NK-92 treated with Interleukin-12 subunit alpha and Interleukin-12 subunit beta, amount 100 ng/mL, for 24 hours (cell line): ENCODE results near the gene DPEP3.

Experiments
- DNase-seq: peaks from one replicate; lab custom pipeline; 2025; lab: John Stamatoyannopoulos, UW

The DPEP3 gene

DNA sequence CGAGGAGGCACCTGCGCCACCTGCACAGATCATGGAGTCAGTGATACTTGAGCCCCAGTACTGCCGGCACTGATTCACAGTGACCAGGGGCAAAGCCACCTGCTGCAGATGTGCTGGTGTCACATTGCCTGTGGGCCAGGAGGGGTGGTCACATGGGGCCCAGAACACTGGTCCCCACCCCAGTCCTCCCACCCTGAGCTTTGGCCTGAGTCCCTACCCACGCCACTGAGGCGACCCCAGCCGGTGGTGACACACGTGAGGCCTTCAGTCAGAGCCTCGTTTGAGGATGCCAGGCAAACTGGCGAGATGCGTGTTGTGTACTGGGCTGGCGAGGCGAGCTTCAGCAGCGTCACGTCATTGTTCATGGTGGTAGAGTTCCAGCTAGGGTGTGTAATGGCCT, 50.1 kb downstream of the DPEP3 start:
- no peak for DNase-seq

DNA sequence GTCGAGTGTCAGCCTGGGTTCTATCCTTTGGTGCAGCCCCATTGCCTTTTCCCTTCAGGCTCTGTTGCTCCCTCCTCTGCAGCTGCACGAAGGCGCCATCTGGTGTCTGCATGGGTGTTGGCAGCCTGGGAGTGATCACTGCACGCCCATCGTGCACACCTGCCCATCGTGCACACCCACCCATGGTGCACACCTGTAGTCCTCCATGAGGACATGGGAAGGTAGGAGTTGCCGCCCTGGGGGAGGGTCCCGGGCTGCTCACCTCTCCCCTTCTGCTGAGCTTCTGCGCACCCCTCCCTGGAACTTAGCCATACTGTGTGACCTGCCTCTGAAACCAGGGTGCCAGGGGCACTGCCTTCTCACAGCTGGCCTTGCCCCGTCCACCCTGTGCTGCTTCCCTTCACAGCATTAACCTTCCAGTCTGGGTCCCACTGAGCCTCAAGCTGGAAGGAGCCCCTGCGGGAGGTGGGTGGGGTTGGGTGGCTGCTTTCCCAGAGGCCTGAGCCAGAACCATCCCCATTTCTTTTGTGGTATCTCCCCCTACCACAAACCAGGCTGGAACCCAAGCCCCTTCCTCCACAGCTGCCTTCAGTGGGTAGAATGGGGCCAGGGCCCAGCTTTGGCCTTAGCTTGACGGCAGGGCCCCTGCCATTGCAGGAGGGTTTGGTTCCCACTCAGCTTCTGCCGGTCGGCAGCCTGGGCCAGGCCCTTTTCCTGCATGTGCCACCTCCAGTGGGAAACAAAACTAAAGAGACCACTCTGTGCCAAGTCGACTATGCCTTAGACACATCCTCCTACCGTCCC, 51.5 kb downstream of the DPEP3 start:
- DNase-seq = peak; percentile 39

DNA sequence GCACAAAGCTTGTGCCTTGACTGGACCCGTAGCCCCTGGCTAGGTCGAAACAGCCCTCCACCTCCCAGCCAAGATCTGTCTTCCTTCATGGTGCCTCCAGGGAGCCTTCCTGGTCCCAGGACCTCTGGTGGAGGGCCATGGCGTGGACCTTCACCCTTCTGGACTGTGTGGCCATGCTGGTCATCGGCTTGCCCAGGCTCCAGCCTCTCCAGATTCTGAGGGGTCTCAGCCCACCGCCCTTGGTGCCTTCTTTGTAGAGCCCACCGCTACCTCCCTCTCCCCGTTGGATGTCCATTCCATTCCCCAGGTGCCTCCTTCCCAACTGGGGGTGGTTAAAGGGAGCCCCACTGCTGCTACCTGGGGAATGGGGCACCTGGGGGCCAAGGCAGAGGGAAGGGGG, 52.2 kb downstream of the DPEP3 start:
- DNase-seq = no peak

DNA sequence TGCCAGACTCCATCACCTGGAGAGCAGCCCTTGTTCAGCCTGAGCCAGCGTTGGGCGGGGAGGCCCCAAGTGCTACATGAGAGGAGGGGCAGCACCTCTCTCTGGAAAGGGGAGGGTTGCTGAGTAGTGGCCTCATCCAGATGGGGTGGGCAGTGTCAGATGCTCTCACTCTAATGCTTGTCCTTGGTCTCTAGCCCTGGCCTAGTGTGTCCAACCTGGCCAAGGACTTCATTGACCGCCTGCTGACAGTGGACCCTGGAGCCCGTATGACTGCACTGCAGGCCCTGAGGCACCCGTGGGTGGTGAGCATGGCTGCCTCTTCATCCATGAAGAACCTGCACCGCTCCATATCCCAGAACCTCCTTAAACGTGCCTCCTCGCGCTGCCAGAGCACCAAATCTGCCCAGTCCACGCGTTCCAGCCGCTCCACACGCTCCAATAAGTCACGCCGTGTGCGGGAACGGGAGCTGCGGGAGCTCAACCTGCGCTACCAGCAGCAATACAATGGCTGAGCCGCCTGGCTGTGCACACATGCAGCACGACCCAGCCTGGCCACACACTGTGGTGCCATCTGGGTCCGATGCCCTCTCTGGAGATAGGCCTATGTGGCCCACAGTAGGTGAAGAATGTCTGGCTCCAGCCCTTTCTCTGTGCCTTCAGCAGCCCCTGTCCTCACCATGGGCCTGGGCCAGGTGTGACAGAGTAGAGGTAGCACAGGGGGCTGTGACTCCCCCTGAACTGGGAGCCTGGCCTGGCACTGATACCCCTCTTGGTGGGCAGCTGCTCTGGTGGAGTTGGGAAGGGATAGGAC, 53.0 kb downstream of the DPEP3 start:
- no peak for DNase-seq

DNA sequence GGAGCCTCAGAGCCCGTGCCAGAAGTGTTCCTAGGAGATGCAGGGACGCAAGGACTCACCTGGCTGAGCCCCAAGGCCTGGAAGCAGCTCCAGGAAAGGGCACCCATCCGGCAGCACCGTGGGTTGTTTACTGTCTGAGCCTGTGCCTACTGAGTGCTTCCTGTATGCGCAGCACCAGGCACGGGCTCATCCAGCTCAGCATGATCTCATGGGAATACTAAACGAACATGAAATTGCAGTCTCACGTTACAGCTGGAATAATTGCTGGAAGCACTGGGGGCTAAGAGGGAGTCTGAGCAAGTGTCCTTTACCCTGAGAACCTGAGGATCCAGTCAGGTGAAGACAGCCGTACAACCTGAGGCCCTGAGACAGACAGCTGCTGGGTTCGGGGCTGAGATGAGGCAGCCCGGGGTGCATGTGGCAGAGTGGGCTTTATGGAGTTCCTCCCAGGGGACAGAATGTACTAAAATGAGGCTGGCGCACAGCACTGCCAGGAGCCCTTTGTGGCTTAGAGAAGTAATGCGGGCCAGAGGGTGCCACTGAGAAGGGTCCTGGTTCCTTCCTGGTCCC, 54.0 kb downstream of the DPEP3 start:
- no peak for DNase-seq
